ENCODE measurements around the gene L3MBTL1.

DNA sequence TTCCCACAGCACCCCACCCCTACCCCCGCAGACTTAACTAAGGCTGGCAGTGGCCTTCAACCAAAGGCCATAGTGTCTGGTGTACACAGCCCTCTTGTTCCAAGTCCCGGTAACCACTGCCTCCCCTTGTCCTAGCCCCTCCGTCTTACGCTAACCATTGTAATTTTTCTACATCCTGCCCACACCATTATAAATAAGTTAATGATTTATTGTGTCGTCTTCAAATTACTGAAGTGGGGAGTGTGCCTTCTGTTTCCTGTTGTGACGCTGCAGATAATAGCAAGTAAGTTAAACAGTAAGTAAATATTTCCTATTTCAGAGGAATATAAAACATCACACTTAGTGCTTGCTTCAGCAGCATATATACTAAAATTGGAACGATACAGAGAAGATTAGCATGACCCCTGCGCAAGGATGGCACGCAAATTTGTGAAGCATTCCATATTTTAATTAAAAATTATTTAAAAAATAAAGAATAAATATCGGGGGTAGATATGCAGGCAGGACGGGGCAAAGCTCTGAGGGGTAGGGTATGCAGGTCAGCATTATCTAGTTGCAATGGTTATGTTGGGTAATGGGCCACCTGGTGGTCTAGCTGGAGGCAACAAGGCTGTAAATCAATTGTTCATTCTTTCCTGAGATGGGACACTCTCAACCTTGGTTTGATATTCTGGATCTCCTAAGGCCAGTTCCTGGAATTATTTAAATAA lies 34.7 kb upstream of the L3MBTL1 start:
- no peak for TF ChIP-seq CTCF (IDR thresholded peaks at IDR 0.05; ENCODE audit: low read length)
- no peak for TF ChIP-seq EZH2 (optimal IDR thresholded peaks at IDR 0.05; ENCODE audit: low read depth, low read length)
